GM21825 (cell line): ENCODE measurements around the gene IMMP2L.
"Not testable (repeated sequence)": the region's sequence is repeated elsewhere in the genome, so short reads cannot be mapped to it uniquely, and the experiment has no call there.

Experiments
- ATAC-seq: cut with Tn5 transposase; IDR thresholded peaks from one replicate; pipeline ENCODE4 v1.9.1; 2021; ENCODE audit warnings: mild to moderate bottlenecking, moderate library complexity; ENCODE audit not compliant: unreplicated experiment

Gene IMMP2L

GRCh38 chr7:111282626-111283025 is 279.7 kb downstream of the IMMP2L start:
- ATAC-seq, result no peak

GRCh38 chr7:111274857-111275256 is 287.4 kb downstream of the IMMP2L start:
- ATAC-seq, result no peak

GRCh38 chr7:111272092-111272491 is 290.2 kb downstream of the IMMP2L start:
- no peak for ATAC-seq

- ATAC-seq, result not testable (repeated sequence)
These were observed 291.5 kb downstream of the IMMP2L start for GRCh38 chr7:111270794-111271193.

GRCh38 chr7:111268941-111269340 is 293.4 kb downstream of the IMMP2L start:
- ATAC-seq, result no peak

GRCh38 chr7:111266613-111267012 is 295.7 kb downstream of the IMMP2L start:
- ATAC-seq, result no peak

- ATAC-seq, result no peak
These were observed 296.9 kb downstream of the IMMP2L start for GRCh38 chr7:111265394-111265793.

- ATAC-seq, result no peak
These were observed 297.3 kb downstream of the IMMP2L start for GRCh38 chr7:111264981-111265380.

GRCh38 chr7:111264111-111264868 is 298.0 kb downstream of the IMMP2L start:
- ATAC-seq, result no peak

GRCh38 chr7:111262293-111263116 is 299.8 kb downstream of the IMMP2L start:
- ATAC-seq, result no peak

- no peak for ATAC-seq
These were observed 300.8 kb downstream of the IMMP2L start for GRCh38 chr7:111261496-111261895.

GRCh38 chr7:111259991-111260390 is 302.3 kb downstream of the IMMP2L start:
- ATAC-seq, result no peak

- ATAC-seq, result no peak
These were observed 305.9 kb downstream of the IMMP2L start for GRCh38 chr7:111256391-111256790.

- ATAC-seq, result no peak
These were observed 306.7 kb downstream of the IMMP2L start for GRCh38 chr7:111255576-111255975.

- ATAC-seq, result not testable (repeated sequence)
These were observed 310.9 kb downstream of the IMMP2L start for GRCh38 chr7:111251365-111251764.

GRCh38 chr7:111249807-111250206 is 312.5 kb downstream of the IMMP2L start:
- not testable (repeated sequence) for ATAC-seq

- ATAC-seq, result no peak
These were observed 320.0 kb downstream of the IMMP2L start for GRCh38 chr7:111242141-111242755.

GRCh38 chr7:111240371-111240770 is 321.9 kb downstream of the IMMP2L start:
- ATAC-seq, result peak; percentile 86

GRCh38 chr7:111239437-111239836 is 322.9 kb downstream of the IMMP2L start:
- ATAC-seq, result no peak

- ATAC-seq, result no peak
These were observed 323.4 kb downstream of the IMMP2L start for GRCh38 chr7:111238886-111239285.

GRCh38 chr7:111235709-111236108 is 326.6 kb downstream of the IMMP2L start:
- ATAC-seq, result no peak
